GM18520 (cell line): Measurements from ENCODE around the gene TRAPPC2L.

Experiments used
- ATAC-seq: cut with Tn5 transposase; IDR thresholded peaks from one replicate; pipeline ENCODE4 v1.9.1; 2021; ENCODE audit not compliant: unreplicated experiment

TRAPPC2L gene

GRCh38 chr16:88875703-88876234 is 18.8 kb downstream of the TRAPPC2L start:
- no peak for ATAC-seq

- no peak for ATAC-seq
Measured at GRCh38 chr16:88876942-88877526, 20.1 kb downstream of the TRAPPC2L start.

GRCh38 chr16:88877564-88878289 is 20.8 kb downstream of the TRAPPC2L start:
- no peak for ATAC-seq

GRCh38 chr16:88878356-88878755 is 21.4 kb downstream of the TRAPPC2L start:
- ATAC-seq: no peak

GRCh38 chr16:88878967-88879787 is 22.2 kb downstream of the TRAPPC2L start:
- ATAC-seq: no peak

- ATAC-seq: no peak
Measured at GRCh38 chr16:88879788-88880055, 22.8 kb downstream of the TRAPPC2L start.

GRCh38 chr16:88880226-88881006 is 23.5 kb downstream of the TRAPPC2L start:
- ATAC-seq: no peak

GRCh38 chr16:88881007-88881615 is 24.2 kb downstream of the TRAPPC2L start:
- ATAC-seq: no peak

- no peak for ATAC-seq
Measured at GRCh38 chr16:88881675-88882357, 24.9 kb downstream of the TRAPPC2L start.

- ATAC-seq: no peak
Measured at GRCh38 chr16:88882358-88883030, 25.6 kb downstream of the TRAPPC2L start.

GRCh38 chr16:88883117-88883895 is 26.4 kb downstream of the TRAPPC2L start:
- no peak for ATAC-seq

GRCh38 chr16:88883946-88884345 is 27.0 kb downstream of the TRAPPC2L start:
- ATAC-seq: no peak

- no peak for ATAC-seq
Measured at GRCh38 chr16:88884569-88885271, 27.8 kb downstream of the TRAPPC2L start.

GRCh38 chr16:88885693-88886280 is 28.9 kb downstream of the TRAPPC2L start:
- ATAC-seq: no peak

- ATAC-seq: no peak
Measured at GRCh38 chr16:88886420-88886844, 29.5 kb downstream of the TRAPPC2L start.

GRCh38 chr16:88886845-88887521 is 30.1 kb downstream of the TRAPPC2L start:
- ATAC-seq: no peak

- no peak for ATAC-seq
Measured at GRCh38 chr16:88888057-88888456, 31.1 kb downstream of the TRAPPC2L start.
